Right lobe of liver (tissue), 4 donors: ENCODE measurements around the gene SMIM38.

Source experiments
- POLR2A ChIP-seq: fragments of 450-650 bp; IDR thresholded peaks from one replicate; pipeline ENCODE4 v1.6.1; 2017; ENCODE audit warnings: antibody characterized with exemption, mild to moderate bottlenecking
- TF ChIP-seq, protein P1 (sequence below), 4 donors: fragments of 200-600 bp in 3 of 4; fragments of 450-650 bp in 1 of 4; IDR thresholded peaks; one replicate each; pipeline versions ENCODE4 v1.5.1 to v1.8.0; 2016 to 2022; ENCODE audit warnings: antibody characterized with exemption in 4 of 4, mild to moderate bottlenecking in 2 of 4
- donor health status: DM: no; HTN: no; CAD: no.
- donor health status: DM: no; HTN: no; CAD: no.
- donor health status: DM: no; HTN: yes; CAD: no.

GRCh38 chr11:69108030-69108429, 47.7 kb upstream of the SMIM38 start:
- TF ChIP-seq, protein P1, sequence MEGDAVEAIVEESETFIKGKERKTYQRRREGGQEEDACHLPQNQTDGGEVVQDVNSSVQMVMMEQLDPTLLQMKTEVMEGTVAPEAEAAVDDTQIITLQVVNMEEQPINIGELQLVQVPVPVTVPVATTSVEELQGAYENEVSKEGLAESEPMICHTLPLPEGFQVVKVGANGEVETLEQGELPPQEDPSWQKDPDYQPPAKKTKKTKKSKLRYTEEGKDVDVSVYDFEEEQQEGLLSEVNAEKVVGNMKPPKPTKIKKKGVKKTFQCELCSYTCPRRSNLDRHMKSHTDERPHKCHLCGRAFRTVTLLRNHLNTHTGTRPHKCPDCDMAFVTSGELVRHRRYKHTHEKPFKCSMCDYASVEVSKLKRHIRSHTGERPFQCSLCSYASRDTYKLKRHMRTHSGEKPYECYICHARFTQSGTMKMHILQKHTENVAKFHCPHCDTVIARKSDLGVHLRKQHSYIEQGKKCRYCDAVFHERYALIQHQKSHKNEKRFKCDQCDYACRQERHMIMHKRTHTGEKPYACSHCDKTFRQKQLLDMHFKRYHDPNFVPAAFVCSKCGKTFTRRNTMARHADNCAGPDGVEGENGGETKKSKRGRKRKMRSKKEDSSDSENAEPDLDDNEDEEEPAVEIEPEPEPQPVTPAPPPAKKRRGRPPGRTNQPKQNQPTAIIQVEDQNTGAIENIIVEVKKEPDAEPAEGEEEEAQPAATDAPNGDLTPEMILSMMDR (IDR thresholded peaks at IDR 0.05): no peak
- no peak for TF ChIP-seq POLR2A
